Measurements from ENCODE around the gene OR10H5. TPM values are rescaled to one million over a fixed set of nuclear protein-coding genes. Genes with fewer than 3 reads are reported as not detected.
"Not testable (repeated sequence)": the region's sequence is repeated elsewhere in the genome, so short reads cannot be mapped to it uniquely, and the experiment has no call there.

Gene OR10H5
- polyA plus RNA-seq, 1 donor from 2014 or later = not detected

- Mint-ChIP-seq H3K4me1 (no peaks in the 10 kb centered on the region), H3K27me3 (peaks cover 2% of the 10 kb centered on the region), H3K9me3 (no peaks in the 10 kb centered on the region), H3K36me3 (peaks cover 1% of the 10 kb centered on the region), H3K27ac (no peak overlapping the region), H3K4me3 (no peak overlapping the region)
Observed at GRCh38 chr19:15781661-15782060, 5.8 kb upstream of the OR10H5 start.

GRCh38 chr19:15782211-15782610, 5.2 kb upstream of the OR10H5 start:
- Mint-ChIP-seq H3K4me3 (no peak overlapping the region), H3K36me3 (peaks cover 1% of the 10 kb centered on the region), H3K4me1 (no peaks in the 10 kb centered on the region), H3K27me3 (peaks cover 3% of the 10 kb centered on the region), H3K27ac (no peak overlapping the region), H3K9me3 (no peaks in the 10 kb centered on the region)

GRCh38 chr19:15782896-15783295, 4.6 kb upstream of the OR10H5 start:
- H3K27ac Mint-ChIP-seq = peak overlapping the region in 1 of 3 donors; percentile 35
- H3K36me3 Mint-ChIP-seq, H3K4me1 Mint-ChIP-seq: not testable (repeated sequence)

GRCh38 chr19:15788594-15789270, 1.3 kb downstream of the OR10H5 start:
- Mint-ChIP-seq H3K4me3 (no peak overlapping the region), H3K36me3 (no peaks in the 10 kb centered on the region), H3K4me1 (no peaks in the 10 kb centered on the region), H3K9me3 (no peaks in the 10 kb centered on the region), H3K27ac (no peak overlapping the region), H3K27me3 (peaks cover 13% of the 10 kb centered on the region)

More at GRCh38 chr19:15782896-15783295, 4.6 kb upstream of the OR10H5 start:
- not testable (repeated sequence) for H3K9me3 Mint-ChIP-seq, H3K27me3 Mint-ChIP-seq, H3K4me3 Mint-ChIP-seq

- Mint-ChIP-seq H3K9me3 (no peaks in the 10 kb centered on the region), H3K36me3 (no peaks in the 10 kb centered on the region), H3K4me3 (peak overlapping the region in 1 of 4 donors; percentile 45), H3K27me3 (peaks cover 15% of the 10 kb centered on the region), H3K4me1 (no peaks in the 10 kb centered on the region), H3K27ac (no peak overlapping the region)
Observed at GRCh38 chr19:15790096-15790495, 2.6 kb downstream of the OR10H5 start.

- peaks cover 15% of the 10 kb centered on the region for H3K27me3 Mint-ChIP-seq
- not testable (repeated sequence) for H3K9me3 Mint-ChIP-seq, H3K4me1 Mint-ChIP-seq, H3K27ac Mint-ChIP-seq, H3K4me3 Mint-ChIP-seq, H3K36me3 Mint-ChIP-seq
Observed at GRCh38 chr19:15794279-15794678, 6.8 kb downstream of the OR10H5 start.

- H3K4me1 Mint-ChIP-seq = peaks cover 0 to 2% (median 0%) of the 10 kb centered on the region in 3 donors
- H3K9me3 Mint-ChIP-seq = peaks cover 0 to 5% (median 0%) of the 10 kb centered on the region in 3 donors
- peaks cover 17% of the 10 kb centered on the region for H3K27me3 Mint-ChIP-seq
- H3K36me3 Mint-ChIP-seq = no peaks in the 10 kb centered on the region
- no peak overlapping the region for H3K27ac Mint-ChIP-seq
- no peak overlapping the region for H3K4me3 Mint-ChIP-seq
Observed at GRCh38 chr19:15810335-15810734, 22.9 kb downstream of the OR10H5 start.

GRCh38 chr19:15811476-15811875, 24.0 kb downstream of the OR10H5 start:
- Mint-ChIP-seq H3K4me3 (no peak overlapping the region), H3K4me1 (peaks cover 0 to 2% (median 0%) of the 10 kb centered on the region in 3 donors), H3K9me3 (peaks cover 0 to 5% (median 0%) of the 10 kb centered on the region in 3 donors), H3K27ac (no peak overlapping the region), H3K36me3 (no peaks in the 10 kb centered on the region), H3K27me3 (peaks cover 20% of the 10 kb centered on the region)

GRCh38 chr19:15812060-15812722, 24.7 kb downstream of the OR10H5 start:
- peaks cover 20% of the 10 kb centered on the region for H3K27me3 Mint-ChIP-seq
- no peak overlapping the region for H3K27ac Mint-ChIP-seq

GRCh38 chr19:15813916-15814315, 26.5 kb downstream of the OR10H5 start:
- peaks cover 15% of the 10 kb centered on the region for H3K27me3 Mint-ChIP-seq
- peaks cover 0 to 1% (median 0%) of the 10 kb centered on the region in 3 donors for H3K9me3 Mint-ChIP-seq
- no peaks in the 10 kb centered on the region for H3K36me3 Mint-ChIP-seq
- no peak overlapping the region for H3K4me3 Mint-ChIP-seq
- peaks cover 0 to 3% (median 2%) of the 10 kb centered on the region in 3 donors for H3K4me1 Mint-ChIP-seq
- no peak overlapping the region for H3K27ac Mint-ChIP-seq

More at GRCh38 chr19:15812060-15812722, 24.7 kb downstream of the OR10H5 start:
- H3K36me3 Mint-ChIP-seq = no peaks in the 10 kb centered on the region
- H3K9me3 Mint-ChIP-seq = peaks cover 0 to 3% (median 0%) of the 10 kb centered on the region in 3 donors
- H3K4me3 Mint-ChIP-seq = no peak overlapping the region
- peaks cover 0 to 2% (median 0%) of the 10 kb centered on the region in 3 donors for H3K4me1 Mint-ChIP-seq

GRCh38 chr19:15815306-15815705, 27.8 kb downstream of the OR10H5 start, which contains the start of gene OR10H1:
Gene OR10H1, minus strand, starts transcription at chr19:15815664. Its CDS starts 7,627 bp downstream, at chr19:15808037.
- Mint-ChIP-seq H3K4me3 (no peak within 1 kb of the TSS), H3K36me3 (no peaks in the 10 kb centered on the region), H3K4me1 (peaks cover 0 to 3% (median 0%) of the 10 kb centered on the region in 3 donors), H3K27me3 (peaks cover 15% of the 10 kb centered on the region), H3K27ac (peak within 1 kb of the TSS in 1 of 3 donors; percentile 71), H3K9me3 (peaks cover 0 to 1% (median 0%) of the 10 kb centered on the region in 3 donors)

- no peaks in the 10 kb centered on the region for H3K9me3 Mint-ChIP-seq
- H3K27me3 Mint-ChIP-seq = peaks cover 8% of the 10 kb centered on the region
- peaks cover 0 to 3% (median 0%) of the 10 kb centered on the region in 3 donors for H3K4me1 Mint-ChIP-seq
- H3K36me3 Mint-ChIP-seq = no peaks in the 10 kb centered on the region
- H3K27ac Mint-ChIP-seq = no peak overlapping the region
- H3K4me3 Mint-ChIP-seq = no peak overlapping the region
Observed at GRCh38 chr19:15820646-15821045, 33.2 kb downstream of the OR10H5 start.

- peaks cover 0 to 3% (median 0%) of the 10 kb centered on the region in 3 donors for H3K4me1 Mint-ChIP-seq
Observed at GRCh38 chr19:15825753-15826152, 38.3 kb downstream of the OR10H5 start.

GRCh38 chr19:15828121-15828610, 40.7 kb downstream of the OR10H5 start:
- no peak overlapping the region for H3K4me3 Mint-ChIP-seq
- H3K36me3 Mint-ChIP-seq = peaks cover 2% of the 10 kb centered on the region
- H3K27me3 Mint-ChIP-seq = peaks cover 7% of the 10 kb centered on the region
- no peak overlapping the region for H3K27ac Mint-ChIP-seq
- H3K9me3 Mint-ChIP-seq = no peaks in the 10 kb centered on the region
- peaks cover 0 to 3% (median 0%) of the 10 kb centered on the region in 3 donors for H3K4me1 Mint-ChIP-seq

More at GRCh38 chr19:15825753-15826152, 38.3 kb downstream of the OR10H5 start:
- Mint-ChIP-seq H3K27me3 (peaks cover 11% of the 10 kb centered on the region), H3K27ac (no peak overlapping the region), H3K36me3 (peaks cover 2% of the 10 kb centered on the region), H3K4me3 (no peak overlapping the region), H3K9me3 (no peaks in the 10 kb centered on the region)

GRCh38 chr19:15828611-15829305, 41.3 kb downstream of the OR10H5 start:
- H3K9me3 Mint-ChIP-seq, H3K36me3 Mint-ChIP-seq, H3K27ac Mint-ChIP-seq, H3K4me3 Mint-ChIP-seq, H3K27me3 Mint-ChIP-seq, H3K4me1 Mint-ChIP-seq: not testable (repeated sequence)
